Measurements from ENCODE around the gene SYPL2. TPM values are rescaled to one million over a fixed set of nuclear protein-coding genes. Genes with fewer than 3 reads are reported as not detected.
A peak's percentile ranks its signal among the peaks of the same experiment; 100 is the strongest.

Gene SYPL2
- total RNA-seq, 6 experiments from 2014 or later = 16.0 to 34.1 (median 18.5) TPM

DNA sequence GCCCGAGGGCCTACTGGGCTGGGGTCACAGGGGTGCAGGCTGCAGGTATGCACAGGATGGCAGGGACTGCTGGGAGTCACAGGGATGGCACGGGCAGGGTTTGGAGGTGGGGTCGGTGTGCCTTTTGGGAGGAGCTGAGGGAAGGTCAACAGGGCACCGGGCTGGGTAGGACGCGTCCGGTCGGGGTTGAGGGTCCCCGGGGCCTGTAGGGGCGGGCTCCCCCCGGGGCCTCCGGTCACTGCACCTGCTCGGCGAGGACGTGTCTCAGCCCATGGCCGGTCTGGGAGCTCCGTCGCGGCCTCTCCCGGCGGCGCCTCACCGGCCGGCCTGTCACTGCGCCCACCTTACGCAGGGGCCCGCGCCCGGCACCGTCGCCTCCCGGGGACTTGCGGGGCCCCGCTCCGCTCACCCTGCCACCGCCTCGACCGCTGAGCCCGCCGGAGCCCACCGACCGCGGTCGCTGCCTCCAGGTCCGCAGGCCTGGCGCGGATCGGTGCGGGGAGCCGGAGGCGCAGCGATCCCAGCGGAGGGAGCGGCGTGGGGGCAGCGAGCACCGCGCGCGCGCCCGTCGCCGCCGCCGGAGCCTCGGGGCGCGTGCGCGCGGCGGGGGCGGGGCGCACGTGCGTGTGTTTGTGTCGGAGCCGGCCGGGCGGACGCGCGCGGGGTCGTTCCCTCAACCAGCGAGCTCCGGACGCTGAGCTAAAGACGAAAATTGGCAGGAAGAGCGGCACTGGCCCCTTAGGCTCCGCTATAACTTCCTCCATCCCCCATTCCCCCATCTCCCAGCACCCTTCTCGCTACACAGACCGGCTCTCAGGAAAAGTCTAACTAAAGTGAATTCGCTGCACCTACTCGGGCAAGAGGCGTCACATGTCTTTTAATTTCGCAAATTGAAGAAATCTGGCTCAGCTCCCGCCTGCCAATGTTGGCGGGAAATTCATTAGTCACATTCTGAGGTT lies 43.1 kb downstream of the SYPL2 start, which contains the start of gene AMIGO1:
Gene AMIGO1, minus strand, starts transcription at position 552 of the 959 bp plus-strand sequence. CDS start 815 bp downstream, outside the sequence.
- Mint-ChIP-seq H3K27me3 (ENCODE audit: insufficient read depth) (peaks cover 4% of the 10 kb centered on the region), H3K4me3 (peak within 1 kb of the TSS; percentile 91), H3K4me1 (ENCODE audit: low read depth) (peaks cover 28% of the 10 kb centered on the region; the same call in 1 of the 2 replicates), H3K9me3 (no peaks in the 10 kb centered on the region), H3K27ac (0 out of 2 replicates have a peak within 1 kb of the TSS, but pooled peaks have one; percentile 51), H3K36me3 (ENCODE audit: low read depth) (no peaks in the 10 kb centered on the region)
- TF ChIP-seq, protein P1, sequence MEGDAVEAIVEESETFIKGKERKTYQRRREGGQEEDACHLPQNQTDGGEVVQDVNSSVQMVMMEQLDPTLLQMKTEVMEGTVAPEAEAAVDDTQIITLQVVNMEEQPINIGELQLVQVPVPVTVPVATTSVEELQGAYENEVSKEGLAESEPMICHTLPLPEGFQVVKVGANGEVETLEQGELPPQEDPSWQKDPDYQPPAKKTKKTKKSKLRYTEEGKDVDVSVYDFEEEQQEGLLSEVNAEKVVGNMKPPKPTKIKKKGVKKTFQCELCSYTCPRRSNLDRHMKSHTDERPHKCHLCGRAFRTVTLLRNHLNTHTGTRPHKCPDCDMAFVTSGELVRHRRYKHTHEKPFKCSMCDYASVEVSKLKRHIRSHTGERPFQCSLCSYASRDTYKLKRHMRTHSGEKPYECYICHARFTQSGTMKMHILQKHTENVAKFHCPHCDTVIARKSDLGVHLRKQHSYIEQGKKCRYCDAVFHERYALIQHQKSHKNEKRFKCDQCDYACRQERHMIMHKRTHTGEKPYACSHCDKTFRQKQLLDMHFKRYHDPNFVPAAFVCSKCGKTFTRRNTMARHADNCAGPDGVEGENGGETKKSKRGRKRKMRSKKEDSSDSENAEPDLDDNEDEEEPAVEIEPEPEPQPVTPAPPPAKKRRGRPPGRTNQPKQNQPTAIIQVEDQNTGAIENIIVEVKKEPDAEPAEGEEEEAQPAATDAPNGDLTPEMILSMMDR (IDR thresholded peaks at IDR 0.05) = no peak
- DNase-seq = no peak

DNA sequence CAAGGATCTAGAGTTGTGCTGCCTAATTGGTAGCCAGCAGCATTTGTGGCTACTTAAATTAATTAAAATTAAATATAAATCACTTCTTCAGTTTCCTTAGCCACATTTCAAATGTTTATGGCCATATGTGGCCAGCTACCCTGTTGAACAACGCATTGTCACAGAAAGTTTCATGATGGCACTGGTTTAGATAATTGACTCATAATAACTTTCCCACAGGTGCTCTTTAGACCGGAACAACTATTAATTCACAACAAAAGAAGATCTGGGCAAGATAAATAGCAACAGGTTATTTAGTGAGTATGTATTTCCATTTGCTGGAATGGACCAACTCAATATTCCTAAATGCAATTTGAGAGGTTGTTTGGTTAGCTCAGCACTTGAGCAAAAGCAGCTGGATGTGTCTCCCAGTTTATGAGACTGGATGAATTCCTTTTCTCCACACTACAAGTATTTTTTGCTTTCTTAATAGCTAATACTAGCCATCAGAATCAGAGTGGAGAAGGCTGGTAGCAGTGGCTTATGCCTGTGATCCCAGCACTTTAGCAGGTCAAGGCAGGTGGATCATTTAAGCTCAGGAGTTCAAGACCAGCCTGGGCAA lies 46.9 kb downstream of the SYPL2 start:
- H3K9me3 Mint-ChIP-seq = no peaks in the 10 kb centered on the region
- H3K36me3 Mint-ChIP-seq (ENCODE audit: low read depth) = no peaks in the 10 kb centered on the region
- H3K4me3 Mint-ChIP-seq = no peak overlapping the region
- peaks cover 45% of the 10 kb centered on the region for H3K4me1 Mint-ChIP-seq (ENCODE audit: low read depth)
- no peak overlapping the region for H3K27ac Mint-ChIP-seq
- TF ChIP-seq, protein P1 (IDR thresholded peaks at IDR 0.05) = no peak
- peaks cover 3% of the 10 kb centered on the region for H3K27me3 Mint-ChIP-seq (ENCODE audit: insufficient read depth)
- no peak for DNase-seq

DNA sequence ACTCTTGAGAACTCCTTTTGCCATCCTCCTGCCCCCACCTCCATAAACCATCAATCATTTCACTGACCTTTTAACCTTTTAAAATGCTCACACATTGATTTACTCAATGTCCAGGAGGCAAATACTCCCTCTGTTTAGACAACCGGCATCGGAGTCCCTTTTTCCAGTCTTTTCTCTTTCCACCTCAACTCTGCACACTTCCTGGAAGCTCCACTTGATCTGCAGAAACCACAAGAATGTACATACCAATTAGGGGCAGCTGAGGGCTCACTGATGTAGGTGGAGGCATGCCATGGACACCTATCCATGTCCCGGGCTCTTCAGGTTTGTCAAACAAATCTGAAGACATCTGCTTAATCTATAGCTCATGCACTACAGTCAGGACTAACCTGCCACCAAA lies 48.5 kb downstream of the SYPL2 start:
- DNase-seq = no peak
- TF ChIP-seq, protein P1 (IDR thresholded peaks at IDR 0.05) = no peak
- Mint-ChIP-seq H3K27me3 (ENCODE audit: insufficient read depth) (peaks cover 1% of the 10 kb centered on the region), H3K4me1 (ENCODE audit: low read depth) (peaks cover 37% of the 10 kb centered on the region), H3K27ac (no peak overlapping the region), H3K9me3 (no peaks in the 10 kb centered on the region), H3K4me3 (no peak overlapping the region), H3K36me3 (ENCODE audit: low read depth) (no peaks in the 10 kb centered on the region)

- peak overlapping the region; percentile 54 for H3K27ac Mint-ChIP-seq
- TF ChIP-seq, protein P1 (IDR thresholded peaks at IDR 0.05) = no peak
- H3K36me3 Mint-ChIP-seq (ENCODE audit: low read depth) = no peaks in the 10 kb centered on the region
- H3K4me1 Mint-ChIP-seq (ENCODE audit: low read depth) = peaks cover 37% of the 10 kb centered on the region
- no peaks in the 10 kb centered on the region for H3K9me3 Mint-ChIP-seq
- peak overlapping the region; percentile 2; the same call in 1 of the 2 replicates for H3K4me3 Mint-ChIP-seq
- H3K27me3 Mint-ChIP-seq (ENCODE audit: insufficient read depth) = peaks cover 7% of the 10 kb centered on the region
- peak; percentile 79 for DNase-seq
Measured at GRCh38 chr1:109516872-109517271, 50.5 kb downstream of the SYPL2 start.

DNA sequence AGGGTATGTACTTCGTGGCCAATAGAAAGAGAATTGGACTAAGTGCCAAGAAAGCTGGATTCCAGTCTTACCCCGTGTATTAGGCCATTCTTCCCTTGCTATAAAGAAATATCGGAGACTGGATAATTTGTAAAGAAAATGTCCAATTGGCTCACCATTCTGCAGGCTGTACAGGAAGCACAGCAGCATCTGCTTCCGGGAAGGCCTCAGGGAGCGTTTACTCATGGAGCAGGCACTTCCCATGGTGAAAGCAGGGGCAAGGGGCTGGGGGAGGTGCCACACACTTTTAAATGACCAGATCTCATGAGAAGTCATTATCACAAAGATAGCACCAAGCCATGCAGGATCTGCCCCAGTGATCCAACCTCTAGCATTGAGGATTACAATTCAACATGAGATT lies 51.0 kb downstream of the SYPL2 start:
- TF ChIP-seq, protein P1 (IDR thresholded peaks at IDR 0.05) = no peak
- Mint-ChIP-seq H3K27ac (peak overlapping the region; percentile 54), H3K4me3 (peak overlapping the region; percentile 29; the same call in 1 of the 2 replicates), H3K9me3 (no peaks in the 10 kb centered on the region), H3K27me3 (ENCODE audit: insufficient read depth) (peaks cover 9% of the 10 kb centered on the region), H3K4me1 (ENCODE audit: low read depth) (peaks cover 38% of the 10 kb centered on the region), H3K36me3 (ENCODE audit: low read depth) (no peaks in the 10 kb centered on the region)
- DNase-seq = peak; percentile 40

Data from HFFc6 (cell line).